HepG2 (cell line): ENCODE measurements around the gene TTC31. TPM values are rescaled to one million over a fixed set of nuclear protein-coding genes. Genes with fewer than 3 reads are reported as not detected.
A peak's percentile ranks its signal among the peaks of the same experiment; 100 is the strongest.

Source experiments
- EEA1 ChIP-seq: sonication (generic); formaldehyde crosslinking; IDR thresholded peaks from 2 replicates; pipeline ENCODE4 v1.5.1; 2020; ENCODE audit warnings: mild to moderate bottlenecking, missing genetic modification reagents, borderline replicate concordance
- EED ChIP-seq: sonication (generic); formaldehyde crosslinking; IDR thresholded peaks from 2 replicates; pipeline ENCODE4 v1.5.0; 2020; ENCODE audit warnings: mild to moderate bottlenecking, missing genetic modification reagents
- GABPA ChIP-seq, 2 experiments: IDR thresholded peaks; 2 replicates each; pipeline ENCODE4 v1.6.1; 2011 to 2016; ENCODE audit warnings: low read depth in 2 of 2, low read length in 1 of 2, missing biosample characterization in 1 of 2, missing genetic modification characterization in 1 of 2
- RBFOX2 ChIP-seq: fragments of 200-400 bp; formaldehyde crosslinking; IDR thresholded peaks from 2 replicates; pipeline ENCODE4 v1.6.1; 2017; ENCODE audit warnings: low read depth, mild to moderate bottlenecking, low read length
- ZNF546 ChIP-seq: sonication (generic); formaldehyde crosslinking; conservative IDR thresholded peaks from 2 replicates; pipeline ENCODE4 v1.8.1; 2023; ENCODE audit warnings: mild to moderate bottlenecking, missing genetic modification reagents
- ZNF777 ChIP-seq: sonication (generic); formaldehyde crosslinking; IDR thresholded peaks from 2 replicates; pipeline ENCODE4 v1.4.0; 2020; ENCODE audit warnings: missing genetic modification reagents
- ZNF83 ChIP-seq: sonication (generic); formaldehyde crosslinking; IDR thresholded peaks from 2 replicates; pipeline ENCODE4 v1.4.0; 2020; ENCODE audit warnings: missing genetic modification reagents, mild to moderate bottlenecking, borderline replicate concordance
- polyA plus RNA-seq, 8 experiments: library from polyadenylated mRNA; depleted of rRNA in 3 of 8; stranded (reverse) in 7 of 8; unstranded in 1 of 8; fragments of >200 nt; fragmentation: Illumina TruSeq in 4 of 8; extraction: Trizol in 4 of 8; gene quantifications; 2 replicates each; pipeline versions ENCODE4 v1.2.1 to v1.2.3, GENCODE V29; 2011 to 2016; ENCODE audit warnings: low read depth in 4 of 8, missing spikeins in 1 of 8, mixed read lengths in 1 of 8; ENCODE audit not compliant: insufficient read depth in 1 of 8
- total RNA-seq, 5 experiments: library from RNA; depleted of rRNA; stranded (reverse); fragments of >200 nt; fragmentation: Illumina TruSeq; extraction: Trizol; gene quantifications; 2 replicates each; pipeline ENCODE4 v1.2.3, GENCODE V29; 2016; ENCODE audit warnings: low read depth in 1 of 5
- TF ChIP-seq, protein P1 (sequence below): sonication (generic); formaldehyde crosslinking; IDR thresholded peaks from 2 replicates; pipeline ENCODE4 v1.4.0; 2020; ENCODE audit warnings: low read depth, mild to moderate bottlenecking, missing genetic modification reagents
- TF ChIP-seq, protein P2 (sequence below): sonication (generic); formaldehyde crosslinking; IDR thresholded peaks from 2 replicates; pipeline ENCODE4 v1.4.0; 2020; ENCODE audit warnings: missing genetic modification reagents
- TF ChIP-seq, protein P3 (sequence below): sonication (generic); formaldehyde crosslinking; IDR thresholded peaks from one replicate; pipeline ENCODE4 v1.5.1; 2020; ENCODE audit warnings: mild to moderate bottlenecking, missing genetic modification reagents; ENCODE audit errors: not compliant biosample characterization
- TF ChIP-seq, protein P4 (sequence below): sonication (generic); formaldehyde crosslinking; IDR thresholded peaks from 2 replicates; pipeline ENCODE4 v1.4.0; 2020; ENCODE audit warnings: missing genetic modification reagents, borderline replicate concordance

Gene TTC31
- total and polyA plus RNA-seq, 2 of the 13 experiments (the other 11 are each of a cell fraction or from before 2014, with no cell fraction given): 28.3 to 39.5 TPM

DNA sequence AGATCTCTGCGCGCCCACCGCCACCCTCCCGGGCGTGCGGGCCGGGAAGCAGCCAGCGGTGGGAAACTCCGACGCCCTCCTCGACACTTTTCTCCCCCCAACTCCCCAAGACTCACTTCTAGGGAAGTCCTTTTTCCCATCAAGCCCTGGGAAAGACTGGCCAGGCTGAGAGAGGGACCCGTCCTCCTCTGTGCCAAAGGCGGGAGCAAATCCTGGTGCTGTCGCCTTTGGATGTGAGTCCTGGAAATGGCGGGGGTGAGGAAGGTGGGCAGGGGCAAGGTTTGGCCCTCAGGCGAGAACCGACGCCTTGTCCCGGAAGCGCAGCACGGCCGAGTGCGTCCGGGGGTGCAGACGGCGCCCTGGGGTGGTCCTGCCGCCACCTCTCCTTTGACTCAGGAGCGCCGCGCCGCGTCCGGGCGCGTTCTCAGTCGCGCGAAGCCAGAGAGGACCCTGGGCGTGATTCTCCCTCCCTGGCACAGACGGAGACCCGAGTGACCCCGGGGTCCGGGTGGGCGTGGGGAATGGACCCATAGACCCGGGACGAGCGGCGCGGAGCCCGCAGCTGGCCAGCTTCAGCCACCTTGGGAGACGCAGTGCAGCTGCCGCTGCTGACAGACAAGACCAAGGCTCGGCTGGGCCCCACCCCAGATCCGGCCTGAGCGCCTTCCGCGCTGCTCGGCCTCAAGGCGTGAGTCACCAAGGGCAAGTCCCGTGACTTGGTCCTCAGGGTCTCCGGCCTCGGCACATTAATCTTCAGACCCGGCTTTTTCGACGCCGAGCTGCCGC lies 20.0 kb downstream of the TTC31 start (continued):
- TF ChIP-seq GABPA (IDR thresholded peaks at IDR 0.05; ENCODE audit: low read depth, low read length): no peak
- no peak; the same call in 1 of the 2 replicates for TF ChIP-seq GABPA (CRISPR knock-in tag; IDR thresholded peaks at IDR 0.05; ENCODE audit: low read depth)
- TF ChIP-seq, protein P1, sequence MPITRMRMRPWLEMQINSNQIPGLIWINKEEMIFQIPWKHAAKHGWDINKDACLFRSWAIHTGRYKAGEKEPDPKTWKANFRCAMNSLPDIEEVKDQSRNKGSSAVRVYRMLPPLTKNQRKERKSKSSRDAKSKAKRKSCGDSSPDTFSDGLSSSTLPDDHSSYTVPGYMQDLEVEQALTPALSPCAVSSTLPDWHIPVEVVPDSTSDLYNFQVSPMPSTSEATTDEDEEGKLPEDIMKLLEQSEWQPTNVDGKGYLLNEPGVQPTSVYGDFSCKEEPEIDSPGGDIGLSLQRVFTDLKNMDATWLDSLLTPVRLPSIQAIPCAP (CRISPR knock-in tag): no peak
- TF ChIP-seq ZNF777 (CRISPR knock-in tag): peak; percentile 54; the same call in 1 of the 2 replicates
- 0 out of 2 replicates have a peak, but pooled peaks have one; percentile 24 for TF ChIP-seq EED (CRISPR knock-in tag)
- TF ChIP-seq, protein P2, sequence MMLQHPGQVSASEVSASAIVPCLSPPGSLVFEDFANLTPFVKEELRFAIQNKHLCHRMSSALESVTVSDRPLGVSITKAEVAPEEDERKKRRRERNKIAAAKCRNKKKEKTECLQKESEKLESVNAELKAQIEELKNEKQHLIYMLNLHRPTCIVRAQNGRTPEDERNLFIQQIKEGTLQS (CRISPR knock-in tag): peak; percentile 25; the same call in 1 of the 2 replicates
- TF ChIP-seq ZNF83 (CRISPR knock-in tag): no peak
- TF ChIP-seq ZNF546 (CRISPR knock-in tag): no peak; the same call in 1 of the 2 replicates
- TF ChIP-seq EEA1 (CRISPR knock-in tag): peak; percentile 94; the same call in 1 of the 2 replicates
- TF ChIP-seq RBFOX2: peak; percentile 97
- TF ChIP-seq, protein P3, sequence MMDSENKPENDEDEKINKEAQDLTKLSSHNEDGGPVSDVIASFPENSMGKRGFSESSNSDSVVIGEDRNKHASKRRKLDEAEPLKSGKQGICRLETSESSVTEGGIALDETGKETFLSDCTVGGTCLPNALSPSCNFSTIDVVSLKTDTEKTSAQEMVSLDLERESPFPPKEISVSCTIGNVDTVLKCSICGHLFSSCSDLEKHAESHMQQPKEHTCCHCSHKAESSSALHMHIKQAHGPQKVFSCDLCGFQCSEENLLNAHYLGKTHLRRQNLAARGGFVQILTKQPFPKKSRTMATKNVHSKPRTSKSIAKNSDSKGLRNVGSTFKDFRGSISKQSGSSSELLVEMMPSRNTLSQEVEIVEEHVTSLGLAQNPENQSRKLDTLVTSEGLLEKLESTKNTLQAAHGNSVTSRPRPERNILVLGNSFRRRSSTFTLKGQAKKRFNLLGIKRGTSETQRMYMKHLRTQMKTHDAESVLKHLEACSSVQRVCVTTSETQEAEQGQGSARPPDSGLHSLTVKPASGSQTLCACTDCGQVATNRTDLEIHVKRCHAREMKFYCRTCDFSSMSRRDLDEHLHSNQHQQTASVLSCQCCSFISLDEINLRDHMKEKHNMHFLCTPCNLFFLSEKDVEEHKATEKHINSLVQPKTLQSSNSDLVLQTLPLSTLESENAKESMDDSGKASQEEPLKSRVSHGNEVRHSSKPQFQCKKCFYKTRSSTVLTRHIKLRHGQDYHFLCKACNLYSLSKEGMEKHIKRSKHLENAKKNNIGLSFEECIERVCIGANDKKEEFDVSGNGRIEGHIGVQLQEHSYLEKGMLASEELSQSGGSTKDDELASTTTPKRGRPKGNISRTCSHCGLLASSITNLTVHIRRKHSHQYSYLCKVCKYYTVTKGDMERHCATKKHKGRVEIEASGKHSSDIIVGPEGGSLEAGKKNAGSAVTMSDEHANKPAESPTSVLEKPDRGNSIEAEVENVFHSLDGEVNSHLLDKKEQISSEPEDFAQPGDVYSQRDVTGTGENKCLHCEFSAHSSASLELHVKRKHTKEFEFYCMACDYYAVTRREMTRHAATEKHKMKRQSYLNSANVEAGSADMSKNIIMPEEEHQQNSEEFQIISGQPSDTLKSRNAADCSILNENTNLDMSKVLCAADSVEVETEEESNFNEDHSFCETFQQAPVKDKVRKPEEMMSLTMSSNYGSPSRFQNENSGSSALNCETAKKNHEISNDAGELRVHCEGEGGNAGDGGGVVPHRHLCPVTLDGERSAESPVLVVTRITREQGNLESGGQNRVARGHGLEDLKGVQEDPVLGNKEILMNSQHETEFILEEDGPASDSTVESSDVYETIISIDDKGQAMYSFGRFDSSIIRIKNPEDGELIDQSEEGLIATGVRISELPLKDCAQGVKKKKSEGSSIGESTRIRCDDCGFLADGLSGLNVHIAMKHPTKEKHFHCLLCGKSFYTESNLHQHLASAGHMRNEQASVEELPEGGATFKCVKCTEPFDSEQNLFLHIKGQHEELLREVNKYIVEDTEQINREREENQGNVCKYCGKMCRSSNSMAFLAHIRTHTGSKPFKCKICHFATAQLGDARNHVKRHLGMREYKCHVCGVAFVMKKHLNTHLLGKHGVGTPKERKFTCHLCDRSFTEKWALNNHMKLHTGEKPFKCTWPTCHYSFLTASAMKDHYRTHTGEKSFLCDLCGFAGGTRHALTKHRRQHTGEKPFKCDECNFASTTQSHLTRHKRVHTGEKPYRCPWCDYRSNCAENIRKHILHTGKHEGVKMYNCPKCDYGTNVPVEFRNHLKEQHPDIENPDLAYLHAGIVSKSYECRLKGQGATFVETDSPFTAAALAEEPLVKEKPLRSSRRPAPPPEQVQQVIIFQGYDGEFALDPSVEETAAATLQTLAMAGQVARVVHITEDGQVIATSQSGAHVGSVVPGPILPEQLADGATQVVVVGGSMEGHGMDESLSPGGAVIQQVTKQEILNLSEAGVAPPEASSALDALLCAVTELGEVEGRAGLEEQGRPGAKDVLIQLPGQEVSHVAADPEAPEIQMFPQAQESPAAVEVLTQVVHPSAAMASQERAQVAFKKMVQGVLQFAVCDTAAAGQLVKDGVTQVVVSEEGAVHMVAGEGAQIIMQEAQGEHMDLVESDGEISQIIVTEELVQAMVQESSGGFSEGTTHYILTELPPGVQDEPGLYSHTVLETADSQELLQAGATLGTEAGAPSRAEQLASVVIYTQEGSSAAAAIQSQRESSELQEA (CRISPR knock-in tag): peak; percentile 87
- TF ChIP-seq, protein P4, sequence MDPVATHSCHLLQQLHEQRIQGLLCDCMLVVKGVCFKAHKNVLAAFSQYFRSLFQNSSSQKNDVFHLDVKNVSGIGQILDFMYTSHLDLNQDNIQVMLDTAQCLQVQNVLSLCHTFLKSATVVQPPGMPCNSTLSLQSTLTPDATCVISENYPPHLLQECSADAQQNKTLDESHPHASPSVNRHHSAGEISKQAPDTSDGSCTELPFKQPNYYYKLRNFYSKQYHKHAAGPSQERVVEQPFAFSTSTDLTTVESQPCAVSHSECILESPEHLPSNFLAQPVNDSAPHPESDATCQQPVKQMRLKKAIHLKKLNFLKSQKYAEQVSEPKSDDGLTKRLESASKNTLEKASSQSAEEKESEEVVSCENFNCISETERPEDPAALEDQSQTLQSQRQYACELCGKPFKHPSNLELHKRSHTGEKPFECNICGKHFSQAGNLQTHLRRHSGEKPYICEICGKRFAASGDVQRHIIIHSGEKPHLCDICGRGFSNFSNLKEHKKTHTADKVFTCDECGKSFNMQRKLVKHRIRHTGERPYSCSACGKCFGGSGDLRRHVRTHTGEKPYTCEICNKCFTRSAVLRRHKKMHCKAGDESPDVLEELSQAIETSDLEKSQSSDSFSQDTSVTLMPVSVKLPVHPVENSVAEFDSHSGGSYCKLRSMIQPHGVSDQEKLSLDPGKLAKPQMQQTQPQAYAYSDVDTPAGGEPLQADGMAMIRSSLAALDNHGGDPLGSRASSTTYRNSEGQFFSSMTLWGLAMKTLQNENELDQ (CRISPR knock-in tag): no peak
